K562 (cell line): ENCODE results near the gene SEPTIN2. TPM values are rescaled to one million over a fixed set of nuclear protein-coding genes. Genes with fewer than 3 reads are reported as not detected.
A peak's percentile ranks its signal among the peaks of the same experiment; 100 is the strongest.

ENCODE experiments used
- ATAC-seq: fragments of 200-7000 bp; cut with Tn5 transposase; 3 replicates; pipeline ENCODE4 v1.9.1; 2020; ENCODE audit warnings: moderate library complexity
- BruUV-seq: library from RNA; stranded (reverse); fragments of 400-500 nt; replicated peaks from 2 replicates; lab custom pipeline; 2021; lab: Mats Ljungman, UMichigan
- CTCF ChIA-PET: fragments of 300-600 bp; formaldehyde crosslinking; extraction: SDS; loops from one replicate; lab custom pipeline; 2021; ENCODE audit warnings: low intra/inter-chr PET ratio; lab: Yijun Ruan, JAX
- POLR2A ChIA-PET: fragments of 300-600, 350-650 bp; sonication (Branson Sonifier 250); formaldehyde crosslinking; extraction: SDS; loops from one replicate; lab custom pipeline; 2021; ENCODE audit warnings: antibody characterized with exemption, inconsistent platforms; lab: Yijun Ruan, JAX
- DNase-seq, 4 experiments: peaks; one replicate each; pipeline versions ENCODE4 v3.0.0 to v3.0.0-alpha.2; 2011 to 2018; ENCODE audit warnings: low spot score in 3 of 4, mixed read lengths in 3 of 4; ENCODE audit errors: extremely low read depth in 1 of 4
- FAIRE-seq: peaks from 2 replicates; lab custom pipeline; 2011; peaks lifted over from hg19 to GRCh38; lab: Jason Lieb, UNC
- H2AFZ ChIP-seq: 2 replicates; pipeline ENCODE4 v1.6.0; 2011; ENCODE audit warnings: low read depth, low read length, control low read depth, inconsistent platforms
- H3K27ac ChIP-seq: fragments of 200-600 bp; 3 replicates; pipeline ENCODE4 v1.8.0; 2011; ENCODE audit warnings: low read depth, mild to moderate bottlenecking, control low read depth, inconsistent platforms, low read length, moderate library complexity, mixed read lengths; ENCODE audit errors: extremely low read depth
- H3K27me3 ChIP-seq, 2 experiments: fragments of 300-600 bp in 1 of 2; 2 replicates in 1 of 2; 3 replicates in 1 of 2; pipeline versions ENCODE4 v1.6.0 to v1.8.0; 2011; ENCODE audit warnings: inconsistent platforms in 2 of 2, low read length in 2 of 2, mild to moderate bottlenecking in 1 of 2, mixed read lengths in 1 of 2, moderate library complexity in 1 of 2; ENCODE audit not compliant: control insufficient read depth in 2 of 2, insufficient read depth in 2 of 2
- H3K36me3 ChIP-seq: fragments of 300-600 bp; 3 replicates; pipeline ENCODE4 v1.8.0; 2011; ENCODE audit warnings: mild to moderate bottlenecking, low read length, inconsistent platforms; ENCODE audit not compliant: control insufficient read depth, insufficient read depth
- H3K4me1 ChIP-seq, 2 experiments: fragments of 200-600 bp in 1 of 2; replicated peaks in 1 of 2; 2 replicates in 1 of 2; 3 replicates in 1 of 2; pipeline versions ENCODE4 v1.5.1 to v1.8.0; 2011; ENCODE audit warnings: inconsistent platforms in 2 of 2, low read length in 2 of 2, mild to moderate bottlenecking in 1 of 2, mixed read lengths in 1 of 2, moderate library complexity in 1 of 2; ENCODE audit not compliant: control insufficient read depth in 2 of 2, insufficient read depth in 2 of 2
- H3K4me2 ChIP-seq: 2 replicates; pipeline ENCODE4 v1.6.1; 2011; ENCODE audit warnings: low read length, control low read depth, inconsistent platforms, mixed read lengths; ENCODE audit not compliant: insufficient read depth
- H3K4me3 ChIP-seq: fragments of 200-600 bp; sonication (generic), shearing (Covaris generic); 2 replicates; pipeline ENCODE4 v1.5.1; 2016; ENCODE audit warnings: control low read depth, inconsistent platforms
- H3K79me2 ChIP-seq: fragments of 200-600 bp; 3 replicates; pipeline ENCODE4 v1.8.0; 2011; ENCODE audit warnings: low read length, inconsistent platforms; ENCODE audit not compliant: control insufficient read depth, insufficient read depth
- H3K9ac ChIP-seq, 2 experiments: 2 replicates each; pipeline versions ENCODE4 v1.6.0 to v1.6.1; 2011; ENCODE audit warnings: low read depth in 2 of 2, low read length in 2 of 2, control low read depth in 1 of 2, inconsistent platforms in 1 of 2, mild to moderate bottlenecking in 1 of 2, mixed read lengths in 1 of 2; ENCODE audit not compliant: insufficient read depth in 1 of 2
- H3K9me1 ChIP-seq: one replicate; pipeline ENCODE4 v1.6.0; 2011; ENCODE audit warnings: inconsistent platforms, mild to moderate bottlenecking, low read length, moderate library complexity; ENCODE audit not compliant: control insufficient read depth, insufficient read depth
- H3K9me3 ChIP-seq: replicated peaks from 2 replicates; pipeline ENCODE4 v1.5.1; 2011; ENCODE audit warnings: low read depth, low read length, inconsistent platforms; ENCODE audit not compliant: control insufficient read depth, insufficient read depth
- H4K20me1 ChIP-seq: replicated peaks from 2 replicates; pipeline ENCODE4 v1.6.1; 2011; ENCODE audit warnings: low read length, inconsistent platforms, mixed read lengths; ENCODE audit not compliant: control insufficient read depth, insufficient read depth
- ATF2 ChIP-seq: sonication (generic); formaldehyde crosslinking; IDR thresholded peaks from 2 replicates; pipeline ENCODE4 v1.8.1; 2022; ENCODE audit warnings: missing genetic modification reagents
- CTBP1 ChIP-seq: fragments of 450-650 bp; IDR thresholded peaks from 2 replicates; pipeline ENCODE4 v1.6.1; 2016; ENCODE audit warnings: borderline replicate concordance
- E2F6 ChIP-seq, 2 experiments: IDR thresholded peaks; 2 replicates each; pipeline ENCODE4 v1.6.1; 2011; ENCODE audit warnings: borderline replicate concordance in 1 of 2, control low read depth in 1 of 2, low read depth in 1 of 2, low read length in 1 of 2, mild to moderate bottlenecking in 1 of 2, mixed read lengths in 1 of 2, moderate library complexity in 1 of 2; ENCODE audit not compliant: insufficient read depth in 1 of 2, insufficient read length in 1 of 2, poor library complexity in 1 of 2, severe bottlenecking in 1 of 2; ENCODE audit errors: extremely low read depth in 1 of 2
- MBD1 ChIP-seq: fragments of 250-450 bp; sonication (Bioruptor Pico); IDR thresholded peaks from 2 replicates; pipeline ENCODE4 v1.8.0; 2022; ENCODE audit warnings: inconsistent platforms
- PHF8 ChIP-seq: fragments of 200-600 bp; sonication (generic); IDR thresholded peaks from 2 replicates; pipeline ENCODE4 v1.6.1; 2012; ENCODE audit warnings: mixed run types, mild to moderate bottlenecking, inconsistent platforms, low read length, moderate library complexity, borderline replicate concordance
- RBFOX2 ChIP-seq: fragments of 200-400 bp; formaldehyde crosslinking; IDR thresholded peaks from 2 replicates; pipeline ENCODE4 v1.6.1; 2017; ENCODE audit warnings: low read depth, mild to moderate bottlenecking, low read length, moderate library complexity
- SAFB ChIP-seq: fragments of 200-400 bp; formaldehyde crosslinking; IDR thresholded peaks from 2 replicates; pipeline ENCODE4 v1.6.1; 2017; ENCODE audit warnings: low read depth, low read length, borderline replicate concordance
- TBP ChIP-seq: optimal IDR thresholded peaks from 2 replicates; pipeline ENCODE3; 2011; ENCODE audit warnings: low read depth, low read length, improper control_type of control experiment
- VEZF1 ChIP-seq: fragments of 200-800 bp; sonication (Bioruptor generic); IDR thresholded peaks from 2 replicates; pipeline ENCODE4 v1.6.1; 2017; ENCODE audit warnings: missing genetic modification characterization, missing compliant biosample characterization
- ZNF398 ChIP-seq: fragments of 250-450 bp; sonication (Bioruptor Pico); IDR thresholded peaks from 2 replicates; pipeline ENCODE4 v1.8.0; 2021; ENCODE audit warnings: moderate library complexity, mild to moderate bottlenecking, inconsistent platforms
- ZNF644 ChIP-seq: fragments of 200-800 bp; sonication (Bioruptor generic); IDR thresholded peaks from 2 replicates; pipeline ENCODE4 v1.6.1; 2016; ENCODE audit warnings: low read depth, missing genetic modification characterization, missing compliant biosample characterization
- WGBS: fragments of 100-300 bp; shearing (Covaris generic); methylation state at CpG from one replicate; pipeline ENCODE4 v1.1.6; 2016; ENCODE audit warnings: low coverage, mixed read lengths; ENCODE audit not compliant: insufficient coverage; ENCODE audit errors: missing lambda C conversion rate; 5-methylcytosine and 5-hydroxymethylcytosine counted together
- in situ Hi-C: fragments of 300-500 bp; cut with MboI; formaldehyde crosslinking; loops from 4 replicates; pipeline ENCODE4 v1.15.0; 2018; ENCODE audit warnings: inconsistent platforms, mixed read lengths
- intact Hi-C: fragments of 100-400 bp; cut with micrococcal nuclease; formaldehyde crosslinking; loops from 2 replicates; pipeline ENCODE4 v1.14.2; 2022
- polyA plus RNA-seq, 8 experiments: library from polyadenylated mRNA; depleted of rRNA in 4 of 8; stranded (reverse) in 5 of 8; unstranded in 3 of 8; fragments of >200 nt; fragmentation: Nextera tagmentation in 2 of 8; fragmentation: Illumina TruSeq in 1 of 8; extraction: Ambion mirVana in 2 of 8; extraction: Trizol in 1 of 8; gene quantifications; 2 replicates each; pipeline versions ENCODE4 v1.2.1 to v1.2.3, GENCODE V29; 2011 to 2014; ENCODE audit warnings: inconsistent platforms in 1 of 8, missing spikeins in 1 of 8
- total RNA-seq, 7 experiments: library from RNA; depleted of rRNA in 6 of 7; stranded (reverse); fragments of >200 nt in 6 of 7; fragmentation: Illumina TruSeq in 2 of 7; extraction: Trizol in 2 of 7; gene quantifications; 2 replicates each; pipeline versions ENCODE4 v1.2.1 to v1.2.3, GENCODE V29; 2011 to 2021; ENCODE audit warnings: low replicate concordance in 1 of 7

SEPTIN2 gene
- total and polyA plus RNA-seq, 9 of the 15 experiments (the other 6 are each of a cell fraction or from before 2014, with no cell fraction given): 121 to 367 (median 166) TPM

- H3K4me1 ChIP-seq: peaks cover 0 to 18% of the 10 kb centered on the region in 2 experiments; a peak in 4 of 5 replicates
- ChIA-PET CTCF (no interaction called here), POLR2A (no interaction called here)
- intact Hi-C loops (no loop called here), in situ Hi-C loops (no loop called here)
- DNase-seq (peak; percentile 43 to 73 (median 58)), FAIRE-seq (no peak), ATAC-seq (peak; percentile 85)
- H3K36me3 ChIP-seq: peaks cover 34% of the 10 kb centered on the region; the same call in 2 of the 3 replicates
- no peaks in the 10 kb centered on the region for H3K9me3 ChIP-seq
- WGBS: 34% methylated on average over 18 of the region's 102 CpGs
- peak overlapping the region; percentile 50 for H3K4me3 ChIP-seq
- no peaks in the 10 kb centered on the region for H3K27me3 ChIP-seq
- peak overlapping the region; percentile 67; the same call in 2 of the 3 replicates for H3K27ac ChIP-seq
- BruUV-seq: no TSS peak
- H3K79me2 ChIP-seq: peaks cover 94% of the 10 kb centered on the region
- H3K4me2 ChIP-seq: peak overlapping the region; percentile 66
- peaks cover 22% of the 10 kb centered on the region for H4K20me1 ChIP-seq
- no peak overlapping the region for H2AFZ ChIP-seq
- peak overlapping the region; percentile 60 to 90; a peak in 3 of 4 replicates for H3K9ac ChIP-seq
- H3K9me1 ChIP-seq: no peaks in the 10 kb centered on the region
- TF ChIP-seq SAFB (peak; percentile 72; the same call in 1 of the 2 replicates), ZNF398 (CRISPR knock-in tag) (no peak), RBFOX2 (peak; percentile 63), ATF2 (CRISPR knock-in tag) (no peak), MBD1 (CRISPR knock-in tag) (no peak), VEZF1 (CRISPR knock-in tag) (peak; percentile 81), PHF8 (peak; percentile 25; the same call in 1 of the 2 replicates), TBP (peak; percentile 40), ZNF644 (no peak), E2F6 (IDR thresholded peaks at IDR 0.05; ENCODE audit: borderline replicate concordance in 1 of 2, extremely low read depth in 1 of 2, insufficient read depth in 1 of 2, insufficient read length in 1 of 2, low read depth in 1 of 2, low read length in 1 of 2, poor library complexity in 1 of 2, severe bottlenecking in 1 of 2) (peak in 1 of 2 experiments; percentile 26), CTBP1 (no peak)
These were observed 43.2 kb upstream of the SEPTIN2 start for GRCh38 chr2:241272303-241273209.
